A204.1 (cell line): ENCODE measurements around the gene FNDC3B.

ENCODE experiments used
- FAIRE-seq: peaks from 2 replicates; lab custom pipeline; 2012; peaks lifted over from hg19 to GRCh38; lab: Jason Lieb, UNC

FNDC3B gene

GRCh38 chr3:172268425-172268824, 229.0 kb downstream of the FNDC3B start:
- FAIRE-seq: no peak

- no peak for FAIRE-seq
Observed at GRCh38 chr3:172268868-172269267, 229.5 kb downstream of the FNDC3B start.

GRCh38 chr3:172270557-172271166, 231.3 kb downstream of the FNDC3B start:
- no peak for FAIRE-seq

- FAIRE-seq: no peak
Observed at GRCh38 chr3:172271386-172271976, 232.1 kb downstream of the FNDC3B start.

GRCh38 chr3:172272698-172273097, 233.3 kb downstream of the FNDC3B start:
- no peak for FAIRE-seq

DNA sequence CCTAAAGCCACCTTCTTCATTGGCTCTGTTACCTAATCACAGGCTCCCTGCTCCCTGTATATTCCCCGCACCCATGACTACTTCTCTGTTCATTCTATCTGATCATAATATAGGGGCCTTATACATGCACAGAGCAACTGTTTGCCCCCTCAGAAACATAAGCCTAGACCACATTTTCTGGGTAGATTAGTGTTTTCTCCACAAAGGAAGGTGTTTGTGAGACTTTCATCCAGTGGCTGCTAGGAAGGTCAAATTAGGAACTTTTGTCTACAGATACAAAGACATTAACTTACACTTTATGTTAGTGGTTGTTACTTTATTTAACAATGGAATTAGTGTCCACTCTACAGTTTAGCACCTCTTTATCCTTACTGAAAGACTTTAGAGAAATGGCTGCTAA, 234.0 kb downstream of the FNDC3B start:
- no peak for FAIRE-seq

DNA sequence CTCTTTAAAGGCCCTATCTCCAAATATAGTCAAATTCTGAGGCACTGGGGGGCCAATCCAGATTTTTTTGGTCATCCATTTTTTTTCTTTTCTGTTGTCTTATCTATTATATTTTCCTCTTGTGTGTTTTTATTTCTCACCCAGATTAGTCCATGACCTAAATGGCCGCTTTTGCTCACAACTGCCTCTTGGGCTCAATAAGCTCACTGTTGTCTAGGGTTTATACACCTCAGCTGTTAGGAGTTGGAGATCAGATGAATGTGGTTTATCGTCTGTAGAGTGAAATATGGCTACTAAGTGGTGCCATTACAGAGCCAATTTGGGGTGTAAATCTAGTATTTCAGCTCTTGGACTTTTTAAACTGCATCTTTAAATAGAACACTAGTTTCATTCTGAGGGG, 235.5 kb downstream of the FNDC3B start:
- FAIRE-seq: no peak

GRCh38 chr3:172275586-172275985, 236.2 kb downstream of the FNDC3B start:
- FAIRE-seq: no peak

- FAIRE-seq: no peak
Observed at GRCh38 chr3:172276103-172276502, 236.7 kb downstream of the FNDC3B start.

DNA sequence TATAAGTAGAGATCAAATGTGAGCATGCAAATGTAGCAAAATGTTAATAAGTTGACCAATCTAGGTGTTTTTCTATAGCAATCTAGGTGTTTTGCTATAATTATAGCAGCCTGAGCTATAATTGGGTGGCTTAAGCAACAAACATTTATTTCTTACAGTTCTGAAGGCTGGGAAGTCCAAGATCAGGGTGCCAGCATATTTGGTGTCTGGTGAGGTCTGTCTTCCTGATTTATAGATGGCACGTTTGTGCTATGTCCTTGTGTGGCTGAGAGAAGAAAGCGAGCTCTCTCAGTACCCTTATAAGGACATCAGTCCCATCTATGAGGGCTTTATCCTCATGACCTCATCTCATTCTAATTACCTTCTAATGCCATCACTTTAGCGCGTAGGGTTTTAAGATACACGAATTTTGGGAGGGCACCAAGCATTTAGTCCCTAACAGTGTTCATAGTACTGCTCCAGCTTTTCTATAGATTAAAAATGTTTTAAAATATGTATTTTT, 237.8 kb downstream of the FNDC3B start:
- FAIRE-seq: no peak

DNA sequence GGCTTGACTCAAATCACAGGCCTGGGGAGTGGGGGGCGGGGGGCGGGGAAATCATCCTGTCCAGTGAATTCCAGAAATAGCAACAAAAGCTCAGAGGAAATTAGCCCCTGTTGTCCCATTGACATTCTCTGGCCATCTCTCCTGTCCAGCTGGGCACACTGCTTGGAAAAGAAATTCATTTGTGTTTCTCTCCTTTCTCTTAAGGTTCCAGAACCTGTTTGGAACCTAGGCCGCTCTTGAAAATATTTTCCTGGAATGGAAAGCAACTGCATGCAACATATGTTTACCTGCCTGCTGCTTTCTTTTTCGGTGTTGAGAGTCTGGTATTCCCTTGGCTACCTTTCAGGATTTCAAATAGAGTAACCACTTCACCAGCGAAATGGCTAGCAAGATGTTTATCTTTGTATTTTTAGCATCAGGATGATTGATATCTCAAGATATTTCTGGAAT, 239.8 kb downstream of the FNDC3B start:
- no peak for FAIRE-seq

DNA sequence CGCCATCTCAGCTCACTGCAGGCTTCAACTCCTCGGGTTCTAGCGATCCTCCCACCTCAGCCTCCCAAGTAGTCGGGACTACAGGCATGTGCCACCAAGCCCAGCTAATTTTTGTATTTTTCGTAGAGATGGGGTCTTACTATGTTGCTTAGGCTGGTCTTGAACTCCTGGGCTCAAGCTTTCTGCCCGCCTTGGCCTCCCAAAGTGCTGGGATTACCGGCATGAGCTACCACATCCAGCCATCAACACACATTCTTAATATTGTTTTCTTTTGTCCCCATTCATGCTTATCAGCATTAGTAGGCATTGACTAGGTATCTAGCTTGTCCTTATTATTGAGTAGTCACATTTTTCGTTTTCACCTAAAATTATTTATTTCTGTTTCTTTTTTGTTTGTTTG, 240.6 kb downstream of the FNDC3B start:
- no peak for FAIRE-seq

DNA sequence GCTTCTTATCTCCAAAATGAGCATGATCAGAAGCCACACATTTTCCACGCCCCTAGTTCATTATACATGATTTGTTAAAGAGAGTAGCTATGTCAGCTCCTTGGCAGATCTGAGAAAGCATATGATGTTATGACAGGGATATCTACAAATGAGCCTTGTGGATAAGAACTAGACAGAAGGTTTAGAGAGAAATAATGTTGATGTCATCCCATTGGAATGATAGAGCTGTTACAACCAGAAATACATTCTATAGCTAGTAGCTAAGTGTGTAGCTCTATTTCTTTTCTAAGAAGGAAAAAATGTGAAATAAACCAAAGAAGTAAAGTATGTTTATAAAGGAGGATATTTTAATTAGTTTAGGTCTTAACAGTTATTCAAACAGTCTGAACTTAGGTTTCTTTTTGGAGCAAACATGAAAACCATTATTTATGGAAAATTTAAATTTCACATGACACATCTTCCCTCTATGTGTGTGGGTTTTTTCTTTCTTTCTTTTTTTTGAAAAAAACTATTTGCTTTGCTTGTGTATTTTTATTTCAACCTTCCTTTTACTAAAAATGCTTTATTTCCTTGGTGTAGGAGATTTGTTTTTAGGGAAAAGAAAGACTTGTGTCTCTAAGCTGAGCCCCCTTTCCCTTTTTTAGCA, 241.2 kb downstream of the FNDC3B start:
- FAIRE-seq: peak; percentile 14

DNA sequence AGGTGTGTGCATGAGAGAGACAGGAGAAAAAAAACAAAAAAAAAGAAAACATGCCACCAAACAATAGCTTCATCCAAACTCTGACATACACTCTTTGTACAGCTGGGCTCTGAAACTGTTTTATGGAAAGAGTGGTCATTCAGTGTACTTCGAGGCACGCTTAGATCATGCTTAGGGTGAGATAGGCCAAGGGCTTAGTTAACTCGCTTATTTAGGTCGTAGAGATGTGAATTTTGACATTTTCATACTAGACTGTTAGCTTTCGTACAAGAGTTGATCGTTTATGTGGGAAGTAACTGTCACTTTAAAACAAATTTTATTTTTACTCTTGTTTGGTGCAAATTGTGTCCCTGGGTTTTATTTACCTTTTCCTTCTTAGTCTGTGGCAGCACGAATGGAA, 242.5 kb downstream of the FNDC3B start:
- FAIRE-seq: no peak

- no peak for FAIRE-seq
Observed at GRCh38 chr3:172282850-172283249, 243.5 kb downstream of the FNDC3B start.

- no peak for FAIRE-seq
Observed at GRCh38 chr3:172283841-172284357, 244.5 kb downstream of the FNDC3B start.

DNA sequence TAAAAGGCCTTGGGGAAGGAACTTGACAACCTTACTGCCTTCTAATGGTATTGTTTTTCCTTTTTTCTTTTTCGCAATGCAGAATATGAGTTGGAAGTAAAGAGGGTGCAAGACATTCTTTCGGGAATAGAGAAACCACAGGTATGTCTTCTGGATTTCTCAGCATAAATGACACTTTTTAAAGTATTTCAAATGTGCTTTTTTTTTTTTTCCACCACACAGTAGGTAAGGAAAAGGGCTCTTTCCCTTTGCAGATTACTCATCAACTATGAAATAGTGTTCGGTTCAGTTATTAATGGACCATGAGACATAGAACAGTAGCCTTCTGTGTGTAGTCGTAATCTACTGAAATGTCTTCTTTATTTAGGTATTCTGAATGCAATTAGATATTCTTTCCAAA, 246.5 kb downstream of the FNDC3B start:
- no peak for FAIRE-seq

- no peak for FAIRE-seq
Observed at GRCh38 chr3:172286548-172287148, 247.3 kb downstream of the FNDC3B start.

DNA sequence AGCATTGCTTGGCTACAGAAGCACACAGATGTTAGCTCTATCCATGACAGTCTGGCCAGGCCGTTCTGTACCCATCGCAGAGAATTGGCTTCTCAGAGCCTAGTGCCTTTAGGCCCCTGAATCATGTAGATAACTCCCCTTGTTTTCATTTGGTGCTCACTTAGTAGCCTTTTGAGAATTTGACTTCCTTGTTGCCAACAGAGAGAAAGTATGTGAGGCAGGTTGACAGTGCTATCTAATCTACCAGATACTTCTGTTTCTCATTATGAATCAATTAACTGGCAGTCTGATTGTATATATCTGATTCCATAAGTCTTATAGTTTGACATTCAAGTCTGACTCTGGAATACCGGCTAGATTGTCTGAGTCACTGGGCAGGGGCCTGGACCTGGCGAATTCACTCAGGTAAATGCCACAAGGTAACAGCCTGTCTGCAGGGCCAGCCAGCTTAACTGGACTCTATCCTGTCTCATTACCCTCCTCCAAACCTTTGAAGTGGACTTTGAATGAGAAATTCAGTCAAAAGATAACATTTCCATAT, 248.6 kb downstream of the FNDC3B start:
- FAIRE-seq: no peak

GRCh38 chr3:172288651-172289050, 249.3 kb downstream of the FNDC3B start:
- FAIRE-seq: no peak

- FAIRE-seq: no peak
Observed at GRCh38 chr3:172289583-172289982, 250.2 kb downstream of the FNDC3B start.

DNA sequence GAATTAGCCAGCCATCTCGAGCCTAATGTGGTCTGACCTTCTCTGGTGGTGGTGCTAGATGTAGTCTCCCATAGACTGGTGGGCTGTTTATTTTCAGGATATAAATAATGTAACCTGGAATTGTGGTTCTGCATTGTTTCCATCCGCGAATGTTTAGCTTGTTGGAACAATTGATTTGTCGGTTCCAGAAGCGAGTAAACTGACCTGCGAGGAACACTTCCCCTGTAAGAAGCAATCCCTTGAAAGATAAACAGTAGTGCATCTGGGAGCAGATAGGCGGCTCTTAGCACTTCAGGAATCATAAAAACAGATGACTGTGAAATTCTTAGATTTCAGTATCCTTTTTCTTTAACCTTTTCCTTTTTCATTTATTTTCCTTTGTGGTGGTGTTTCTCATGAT, 251.1 kb downstream of the FNDC3B start:
- FAIRE-seq: no peak

- no peak for FAIRE-seq
Observed at GRCh38 chr3:172291650-172292049, 252.3 kb downstream of the FNDC3B start.
